Activated CD8-positive, alpha-beta memory T cell treated with anti-CD3 and anti-CD28 coated beads, Interleukin-2, amount 50 U/mL, for 24 hours (primary cell): ENCODE results near the gene ATL2.
"Not testable (repeated sequence)": the region's sequence is repeated elsewhere in the genome, so short reads cannot be mapped to it uniquely, and the experiment has no call there.

Experiments used
- DNase-seq: peaks from one replicate; pipeline ENCODE4 v3.0.0-alpha.2; 2020; ENCODE audit errors: extremely low read depth

Gene ATL2

GRCh38 chr2:38327580-38327979, 49.5 kb downstream of the ATL2 start:
- DNase-seq, result no peak

- no peak for DNase-seq
These were observed 53.5 kb downstream of the ATL2 start for GRCh38 chr2:38323623-38324022.

- DNase-seq, result no peak
These were observed 54.7 kb downstream of the ATL2 start for GRCh38 chr2:38322224-38322914.

GRCh38 chr2:38319240-38319639, 57.8 kb downstream of the ATL2 start:
- DNase-seq, result not testable (repeated sequence)

- DNase-seq, result no peak
These were observed 59.3 kb downstream of the ATL2 start for GRCh38 chr2:38317725-38318124.

- no peak for DNase-seq
These were observed 61.3 kb downstream of the ATL2 start for GRCh38 chr2:38315707-38316333.

GRCh38 chr2:38308821-38309220, 68.3 kb downstream of the ATL2 start:
- no peak for DNase-seq

GRCh38 chr2:38301969-38302702, 74.9 kb downstream of the ATL2 start:
- DNase-seq, result no peak

- no peak for DNase-seq
These were observed 75.6 kb downstream of the ATL2 start for GRCh38 chr2:38301340-38301968.

GRCh38 chr2:38298539-38298938, 78.5 kb downstream of the ATL2 start:
- DNase-seq, result no peak

- no peak for DNase-seq
These were observed 80.8 kb downstream of the ATL2 start for GRCh38 chr2:38296197-38296780.

- no peak for DNase-seq
These were observed 82.5 kb downstream of the ATL2 start for GRCh38 chr2:38294597-38294996.

GRCh38 chr2:38293152-38293865, 83.8 kb downstream of the ATL2 start:
- no peak for DNase-seq

- DNase-seq, result no peak
These were observed 86.7 kb downstream of the ATL2 start for GRCh38 chr2:38290332-38290731.

GRCh38 chr2:38284971-38285370, 92.1 kb downstream of the ATL2 start:
- no peak for DNase-seq

- no peak for DNase-seq
These were observed 95.9 kb downstream of the ATL2 start for GRCh38 chr2:38281095-38281742.

- DNase-seq, result no peak
These were observed 97.9 kb downstream of the ATL2 start for GRCh38 chr2:38279201-38279600.

- DNase-seq, result not testable (repeated sequence)
These were observed 99.0 kb downstream of the ATL2 start for GRCh38 chr2:38278117-38278438.

- no peak for DNase-seq
These were observed 99.6 kb downstream of the ATL2 start for GRCh38 chr2:38277245-38278116.
